GM19193 (cell line): ENCODE measurements around the gene GALNT9.

Source experiments
- POLR2A ChIP-seq: IDR thresholded peaks from 4 replicates; pipeline ENCODE4 v1.6.1; 2011; ENCODE audit not compliant: insufficient read depth, insufficient read length; ENCODE audit errors: extremely low read depth

Gene GALNT9

GRCh38 chr12:132253698-132254480 lies 75.5 kb downstream of the GALNT9 start:
- TF ChIP-seq POLR2A: no peak

- TF ChIP-seq POLR2A: no peak
These were observed 77.5 kb downstream of the GALNT9 start for GRCh38 chr12:132251741-132252490.

- TF ChIP-seq POLR2A: no peak
These were observed 78.1 kb downstream of the GALNT9 start for GRCh38 chr12:132251310-132251709.

GRCh38 chr12:132250707-132251106 lies 78.7 kb downstream of the GALNT9 start:
- no peak for TF ChIP-seq POLR2A

GRCh38 chr12:132249689-132250478 lies 79.5 kb downstream of the GALNT9 start:
- no peak for TF ChIP-seq POLR2A

- no peak for TF ChIP-seq POLR2A
These were observed 80.8 kb downstream of the GALNT9 start for GRCh38 chr12:132248453-132249167.

GRCh38 chr12:132247718-132248452 lies 81.5 kb downstream of the GALNT9 start:
- TF ChIP-seq POLR2A: no peak

- TF ChIP-seq POLR2A: no peak
These were observed 82.2 kb downstream of the GALNT9 start for GRCh38 chr12:132246997-132247717.

- no peak for TF ChIP-seq POLR2A
These were observed 83.8 kb downstream of the GALNT9 start for GRCh38 chr12:132245521-132246101.

GRCh38 chr12:132244724-132245295 lies 84.6 kb downstream of the GALNT9 start:
- TF ChIP-seq POLR2A: no peak

- no peak for TF ChIP-seq POLR2A
These were observed 85.6 kb downstream of the GALNT9 start for GRCh38 chr12:132243596-132244310.

GRCh38 chr12:132239796-132240668 lies 89.4 kb downstream of the GALNT9 start:
- TF ChIP-seq POLR2A: no peak

GRCh38 chr12:132239392-132239791 lies 90.0 kb downstream of the GALNT9 start:
- TF ChIP-seq POLR2A: no peak
